Kidney (tissue), 14 donors: ENCODE measurements around the gene ARPP19. TPM values are rescaled to one million over a fixed set of nuclear protein-coding genes. Genes with fewer than 3 reads are reported as not detected.

Experiments
- DNase-seq, 5 donors: peaks; one replicate each; pipeline ENCODE4 v3.0.0-alpha.2; 2013 to 2020
- FAIRE-seq: peaks from 2 replicates; lab custom pipeline; 2012; peaks lifted over from hg19 to GRCh38; lab: Jason Lieb, UNC
- H3K27ac ChIP-seq, 2 donors: one replicate each; pipeline ENCODE4 v1.7.0; 2013; ENCODE audit warnings: low read depth in 2 of 2, low read length in 2 of 2, inconsistent platforms in 1 of 2
- H3K27me3 ChIP-seq: one replicate; pipeline ENCODE4 v1.7.1; 2013; ENCODE audit warnings: low read length, inconsistent platforms; ENCODE audit not compliant: control insufficient read depth, insufficient read depth
- H3K36me3 ChIP-seq, 3 donors: one replicate each; pipeline versions ENCODE4 v1.7.0 to v1.7.1; 2013; ENCODE audit warnings: low read length in 3 of 3, control low read depth in 1 of 3, inconsistent platforms in 1 of 3; ENCODE audit not compliant: insufficient read depth in 3 of 3, control insufficient read depth in 2 of 3
- H3K4me1 ChIP-seq, 3 donors: one replicate each; pipeline versions ENCODE4 v1.7.0 to v1.7.1; 2013; ENCODE audit warnings: low read length in 3 of 3, inconsistent platforms in 1 of 3, low read depth in 1 of 3; ENCODE audit not compliant: control insufficient read depth in 2 of 3, insufficient read depth in 2 of 3
- H3K4me3 ChIP-seq, 3 donors: one replicate each; pipeline versions ENCODE4 v1.7.0 to v1.8.1; 2013; ENCODE audit warnings: low read length in 3 of 3, control low read depth in 1 of 3, inconsistent platforms in 1 of 3
- H3K9ac ChIP-seq, 3 donors: one replicate each; pipeline versions ENCODE4 v1.7.0 to v1.7.1; 2013; ENCODE audit warnings: low read length in 3 of 3, control low read depth in 1 of 3, inconsistent platforms in 1 of 3
- H3K9me3 ChIP-seq, 3 donors: one replicate each; pipeline versions ENCODE4 v1.7.0 to v1.7.1; 2013; ENCODE audit warnings: low read length in 3 of 3, control low read depth in 1 of 3, inconsistent platforms in 1 of 3; ENCODE audit not compliant: control insufficient read depth in 2 of 3, insufficient read depth in 1 of 3
- intact Hi-C: fragments of 100-400 bp; cut with DNase I; formaldehyde crosslinking; loops from one replicate; pipeline ENCODE4 v1.11.1; 2022
- polyA plus RNA-seq: library from polyadenylated mRNA; stranded (reverse); fragments of 350-450 nt; fragmentation: Illumina TruSeq; extraction: RNeasy Lipid Tissue Mini Kit (QIAGEN cat#74804); gene quantifications from one replicate; pipeline ENCODE4 v1.2.3, GENCODE V29; 2014; ENCODE audit warnings: low read depth, low replicate concordance; ENCODE audit not compliant: insufficient read depth
- total RNA-seq: library from RNA; stranded (reverse); fragmentation: NEBNext Ultra II Directional; extraction: Animal tissue kit (Norgen Biotek cat#: 25700); gene quantifications from one replicate; pipeline ENCODE4 v1.2.1, GENCODE V29; 2021
- TF ChIP-seq, protein P1 (sequence below): IDR thresholded peaks from 3 replicates; pipeline ENCODE4 v1.5.1; 2012; ENCODE audit warnings: mild to moderate bottlenecking, moderate library complexity, borderline replicate concordance; ENCODE audit not compliant: insufficient read depth; ENCODE audit errors: extremely low read depth
- donor health status: control.
- donor health status: control.
- donor health status: control.
- donor health status: control.
- donor health status: control.
- donor health status: DM: yes; HTN: yes; CAD: no.
- donor health status: Normal renal cell carcinoma (clear cell type).

Gene ARPP19
- total and polyA plus RNA-seq, 2 donors from 2014 or later = 43.0 to 160 TPM

DNA sequence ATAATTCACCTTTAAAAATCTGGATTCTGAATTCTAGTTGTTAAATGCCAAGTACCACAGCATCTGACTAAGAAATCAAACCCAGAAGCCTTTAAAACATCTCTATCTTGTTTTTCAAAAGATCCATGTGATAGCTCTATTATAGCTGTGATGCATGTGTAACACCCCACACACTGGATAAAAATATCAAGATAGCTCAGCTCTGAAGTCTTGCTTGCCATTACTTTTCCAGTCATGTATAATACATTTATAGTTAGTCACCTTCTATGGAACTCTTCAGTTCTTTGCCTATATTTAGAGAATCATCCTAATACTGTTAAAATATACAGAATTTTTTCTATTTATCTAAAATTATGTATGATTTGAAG, 11.6 kb downstream of the ARPP19 start:
- H3K36me3 ChIP-seq = no peaks in the 10 kb centered on the region
- H3K9ac ChIP-seq = no peak overlapping the region
- H3K9me3 ChIP-seq = no peaks in the 10 kb centered on the region
- peaks cover 0 to 13% (median 3%) of the 10 kb centered on the region in 3 donors for H3K4me1 ChIP-seq
- intact Hi-C loops = no loop called here
- no peak overlapping the region for H3K27ac ChIP-seq
- FAIRE-seq (no peak), DNase-seq (no peak)
- TF ChIP-seq, protein P1, sequence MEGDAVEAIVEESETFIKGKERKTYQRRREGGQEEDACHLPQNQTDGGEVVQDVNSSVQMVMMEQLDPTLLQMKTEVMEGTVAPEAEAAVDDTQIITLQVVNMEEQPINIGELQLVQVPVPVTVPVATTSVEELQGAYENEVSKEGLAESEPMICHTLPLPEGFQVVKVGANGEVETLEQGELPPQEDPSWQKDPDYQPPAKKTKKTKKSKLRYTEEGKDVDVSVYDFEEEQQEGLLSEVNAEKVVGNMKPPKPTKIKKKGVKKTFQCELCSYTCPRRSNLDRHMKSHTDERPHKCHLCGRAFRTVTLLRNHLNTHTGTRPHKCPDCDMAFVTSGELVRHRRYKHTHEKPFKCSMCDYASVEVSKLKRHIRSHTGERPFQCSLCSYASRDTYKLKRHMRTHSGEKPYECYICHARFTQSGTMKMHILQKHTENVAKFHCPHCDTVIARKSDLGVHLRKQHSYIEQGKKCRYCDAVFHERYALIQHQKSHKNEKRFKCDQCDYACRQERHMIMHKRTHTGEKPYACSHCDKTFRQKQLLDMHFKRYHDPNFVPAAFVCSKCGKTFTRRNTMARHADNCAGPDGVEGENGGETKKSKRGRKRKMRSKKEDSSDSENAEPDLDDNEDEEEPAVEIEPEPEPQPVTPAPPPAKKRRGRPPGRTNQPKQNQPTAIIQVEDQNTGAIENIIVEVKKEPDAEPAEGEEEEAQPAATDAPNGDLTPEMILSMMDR = no peak
- no peak overlapping the region for H3K4me3 ChIP-seq
- no peaks in the 10 kb centered on the region for H3K27me3 ChIP-seq

- no peak overlapping the region for H3K9ac ChIP-seq
- no peak overlapping the region for H3K4me3 ChIP-seq
- no peaks in the 10 kb centered on the region for H3K27me3 ChIP-seq
- intact Hi-C loops = no loop called here
- DNase-seq = no peak
- no peak for FAIRE-seq
- H3K36me3 ChIP-seq = peaks cover 0 to 1% (median under 1%) of the 10 kb centered on the region in 3 donors
- TF ChIP-seq, protein P1 = no peak
- no peaks in the 10 kb centered on the region for H3K9me3 ChIP-seq
- H3K27ac ChIP-seq = no peak overlapping the region
- peaks cover 0 to 13% (median 3%) of the 10 kb centered on the region in 3 donors for H3K4me1 ChIP-seq
Observed at GRCh38 chr15:52556524-52557273, 12.1 kb downstream of the ARPP19 start.

- no peak overlapping the region for H3K4me3 ChIP-seq
- no peak for FAIRE-seq
Observed at GRCh38 chr15:52552303-52552702, 16.5 kb downstream of the ARPP19 start.

More at GRCh38 chr15:52552303-52552702, 16.5 kb downstream of the ARPP19 start:
- Histone ChIP-seq H3K9ac (no peak overlapping the region), H3K27ac (no peak overlapping the region), H3K4me1 (no peaks in the 10 kb centered on the region), H3K27me3 (no peaks in the 10 kb centered on the region), H3K36me3 (peaks cover 2 to 11% (median 9%) of the 10 kb centered on the region in 3 donors), H3K9me3 (no peaks in the 10 kb centered on the region)
- no peak for DNase-seq
- intact Hi-C loops = no loop called here
- TF ChIP-seq, protein P1 = no peak
